ENCODE results near the gene UTY.

DNA sequence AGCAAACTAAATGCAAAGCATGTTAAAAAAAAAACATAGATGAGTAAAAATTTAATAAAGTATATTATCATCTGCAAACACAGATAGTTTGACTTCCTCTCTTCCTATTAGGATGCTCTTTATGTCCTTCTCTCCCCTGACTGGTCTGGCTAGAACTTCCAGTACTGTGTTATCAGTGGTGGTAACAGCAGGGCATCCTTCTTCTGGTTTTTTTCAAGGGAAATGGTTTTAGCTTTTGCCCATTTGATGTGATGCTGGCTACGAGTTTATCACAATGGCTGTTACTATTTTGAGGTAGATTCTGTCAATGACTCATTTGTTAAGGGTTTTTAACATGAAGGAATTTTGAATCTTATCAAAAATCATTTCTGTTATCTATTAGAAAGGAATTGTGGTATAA lies 34.3 kb downstream of the UTY start:
- TF ChIP-seq CREB5 (CRISPR knock-in tag; IDR thresholded peaks at IDR 0.05; ENCODE audit: low read depth): no peak
- no peak for TF ChIP-seq CSRNP3 (CRISPR knock-in tag; IDR thresholded peaks at IDR 0.05)
- TF ChIP-seq RARB (CRISPR knock-in tag; IDR thresholded peaks at IDR 0.05): no peak
- no peak for TF ChIP-seq ISL1 (CRISPR knock-in tag; IDR thresholded peaks at IDR 0.05)
- TF ChIP-seq ARNTL (CRISPR knock-in tag; IDR thresholded peaks at IDR 0.05; ENCODE audit: borderline replicate concordance, low read depth): no peak
- no peak for TF ChIP-seq CSDC2 (CRISPR knock-in tag; IDR thresholded peaks at IDR 0.05)
- no peak for TF ChIP-seq ZFP3 (CRISPR knock-in tag; IDR thresholded peaks at IDR 0.05)
- TF ChIP-seq POU6F1 (CRISPR knock-in tag; IDR thresholded peaks at IDR 0.05; ENCODE audit: borderline replicate concordance, low read depth): no peak

All from SK-N-SH treated with all-trans-retinoic acid at 6 μM for 48 hours (cell line).